A549 (cell line): Measurements from ENCODE around the gene PBX3.

ENCODE experiments used
- RCOR1 ChIP-seq: fragments of 150-350 bp; IDR thresholded peaks from 2 replicates; pipeline ENCODE4 v1.6.1; 2014; ENCODE audit warnings: antibody characterized with exemption, low read length, low read depth
- REST ChIP-seq: fragments of 200-600 bp; sonication (generic); IDR thresholded peaks from 2 replicates; pipeline ENCODE4 v1.6.1; 2016; ENCODE audit warnings: antibody characterized with exemption, mild to moderate bottlenecking, moderate library complexity
- RNF2 ChIP-seq: fragments of 200-600 bp; sonication (generic); IDR thresholded peaks from 2 replicates; pipeline ENCODE4 v1.6.1; 2016; ENCODE audit warnings: low read depth, mild to moderate bottlenecking, antibody characterized with exemption, moderate library complexity, borderline replicate concordance

- TF ChIP-seq REST, result no peak
- TF ChIP-seq RCOR1, result no peak
- TF ChIP-seq RNF2, result no peak
These were observed 7.7 kb upstream of the PBX3 start for GRCh38 chr9:125739436-125739835.
